GM21367 (cell line): ENCODE data around the gene KRTAP1-5.
"Not testable (repeated sequence)": the region's sequence is repeated elsewhere in the genome, so short reads cannot be mapped to it uniquely, and the experiment has no call there.

Experiments used
- ATAC-seq: cut with Tn5 transposase; IDR thresholded peaks from one replicate; pipeline ENCODE4 v1.9.1; 2021; ENCODE audit not compliant: unreplicated experiment

Gene KRTAP1-5

GRCh38 chr17:41049110-41049509 lies 22.1 kb upstream of the KRTAP1-5 start:
- no peak for ATAC-seq

GRCh38 chr17:41048441-41048840 lies 21.4 kb upstream of the KRTAP1-5 start:
- no peak for ATAC-seq

- ATAC-seq = not testable (repeated sequence)
These were observed 19.9 kb upstream of the KRTAP1-5 start, which contains the start of gene KRTAP2-1 for GRCh38 chr17:41046735-41047465. Gene KRTAP2-1 (minus strand): TSS chr17:41047316. CDS start chr17:41047267, 49 bp downstream.

- no peak for ATAC-seq
These were observed 15.9 kb upstream of the KRTAP1-5 start for GRCh38 chr17:41042953-41043352.

GRCh38 chr17:41040783-41041571 lies 14.0 kb upstream of the KRTAP1-5 start, which contains the start of gene KRTAP1-1:
Gene KRTAP1-1 (minus strand): TSS chr17:41041450. CDS start chr17:41041397, 53 bp downstream.
- not testable (repeated sequence) for ATAC-seq

GRCh38 chr17:41037853-41038350 lies 10.9 kb upstream of the KRTAP1-5 start:
- ATAC-seq = no peak

- ATAC-seq = not testable (repeated sequence)
These were observed 7.4 kb upstream of the KRTAP1-5 start, which contains the start of gene KRTAP1-3 for GRCh38 chr17:41034346-41034935. Gene KRTAP1-3 (minus strand): TSS chr17:41034874. CDS start chr17:41034821, 53 bp downstream.

GRCh38 chr17:41029633-41030245 lies 2.7 kb upstream of the KRTAP1-5 start, which contains the start of gene KRTAP1-4:
Gene KRTAP1-4 (minus strand): TSS chr17:41030195. CDS start chr17:41030078, 117 bp downstream.
- no peak for ATAC-seq

GRCh38 chr17:41024697-41025096 lies 2.3 kb downstream of the KRTAP1-5 start:
- no peak for ATAC-seq

- ATAC-seq = no peak
These were observed 6.7 kb downstream of the KRTAP1-5 start for GRCh38 chr17:41020336-41020735.

GRCh38 chr17:41019415-41019814 lies 7.6 kb downstream of the KRTAP1-5 start:
- ATAC-seq = no peak

- no peak for ATAC-seq
These were observed 8.5 kb downstream of the KRTAP1-5 start for GRCh38 chr17:41018541-41018940.

- ATAC-seq = no peak
These were observed 10.3 kb downstream of the KRTAP1-5 start for GRCh38 chr17:41016578-41017215.

GRCh38 chr17:41015454-41015853 lies 11.6 kb downstream of the KRTAP1-5 start:
- no peak for ATAC-seq

GRCh38 chr17:41013606-41014005 lies 13.4 kb downstream of the KRTAP1-5 start:
- no peak for ATAC-seq

GRCh38 chr17:41013181-41013580 lies 13.8 kb downstream of the KRTAP1-5 start:
- no peak for ATAC-seq

GRCh38 chr17:41012326-41013120 lies 14.5 kb downstream of the KRTAP1-5 start:
- ATAC-seq = no peak

GRCh38 chr17:41010441-41010840 lies 16.6 kb downstream of the KRTAP1-5 start:
- ATAC-seq = no peak

GRCh38 chr17:41009936-41010335 lies 17.1 kb downstream of the KRTAP1-5 start:
- no peak for ATAC-seq
